HG03469 (cell line): ENCODE results near the gene CD200R1.
"Not testable (repeated sequence)": the region's sequence is repeated elsewhere in the genome, so short reads cannot be mapped to it uniquely, and the experiment has no call there.

Experiments
- ATAC-seq: cut with Tn5 transposase; IDR thresholded peaks from one replicate; pipeline ENCODE4 v1.9.1; 2021; ENCODE audit warnings: mild to moderate bottlenecking, moderate library complexity, moderate number of reproducible peaks; ENCODE audit not compliant: unreplicated experiment

The CD200R1 gene

DNA sequence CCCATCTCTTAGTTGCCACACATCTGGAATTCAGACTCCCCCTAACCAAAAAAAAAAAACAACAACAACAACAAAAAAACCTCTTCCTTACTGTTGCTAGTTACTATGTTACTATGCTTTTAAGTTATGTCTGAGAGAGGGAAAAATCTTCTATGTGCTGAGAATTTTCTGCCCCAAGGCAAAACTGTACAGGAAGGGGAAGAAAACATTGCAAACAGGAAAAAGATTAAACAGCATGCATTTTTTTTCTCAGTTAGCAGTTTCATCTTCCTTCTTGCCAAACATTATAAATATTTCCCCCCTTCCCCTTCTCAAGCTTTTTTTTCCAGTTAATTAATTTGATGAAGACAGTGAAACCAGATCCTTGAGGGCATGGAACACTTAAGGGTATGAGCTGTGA lies 1.1 kb upstream of the CD200R1 start:
- ATAC-seq, result no peak

DNA sequence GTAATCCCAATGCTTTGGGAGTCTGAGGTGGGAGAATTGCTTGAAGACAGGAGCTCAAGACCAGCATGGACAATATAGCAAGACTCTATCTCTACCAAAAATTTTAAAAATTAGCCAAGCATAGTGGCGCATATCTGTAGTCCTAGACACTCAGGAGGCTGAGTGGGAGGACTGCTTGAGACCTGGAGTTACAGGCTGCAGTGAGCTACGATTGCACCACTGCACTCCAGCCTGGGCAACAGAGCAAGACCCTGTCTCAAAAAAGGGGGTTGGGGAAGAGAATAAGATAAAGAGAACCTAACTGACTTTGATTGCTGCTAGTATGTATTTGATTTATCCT lies 755 bp downstream of the CD200R1 start:
- ATAC-seq, result peak; percentile 5

DNA sequence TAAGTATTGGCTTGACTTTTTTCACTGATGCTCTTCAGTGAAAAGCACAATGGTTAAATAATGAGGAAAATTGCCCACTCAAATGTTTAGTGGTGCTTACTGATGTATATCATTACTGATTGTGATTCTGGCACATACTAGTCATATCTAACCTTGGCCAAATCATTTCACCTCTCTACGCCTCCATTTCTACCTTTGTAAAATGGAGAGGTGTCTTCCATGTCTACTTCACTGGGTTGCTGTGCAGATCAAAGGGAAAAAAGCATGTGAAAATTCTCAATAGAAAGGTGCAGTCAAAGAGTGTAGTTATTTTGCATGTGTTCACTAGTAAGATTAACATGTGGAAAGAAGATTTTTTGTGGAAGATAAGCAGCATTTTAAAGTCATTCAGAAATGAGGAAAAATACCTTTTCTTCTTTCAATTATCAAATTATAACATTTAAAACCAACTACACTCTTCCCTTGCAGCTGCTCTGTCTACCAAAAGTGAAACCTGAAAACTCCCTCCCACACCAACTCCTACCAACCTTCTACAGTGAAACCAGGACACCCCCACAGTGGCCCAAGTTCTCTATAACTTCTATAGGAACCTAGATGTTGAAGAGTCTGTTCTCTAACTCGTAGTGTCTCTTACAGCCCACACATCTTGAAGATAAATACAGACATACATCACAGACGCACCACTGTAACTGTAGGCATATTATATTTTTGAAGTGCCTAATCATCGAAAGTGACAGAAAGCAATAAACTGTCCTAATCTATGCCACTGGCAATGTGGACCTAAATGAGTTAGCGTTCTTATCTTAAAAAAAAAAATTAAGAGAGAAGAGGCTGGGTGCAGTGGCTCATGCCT lies 1.4 kb downstream of the CD200R1 start:
- peak; percentile 70 for ATAC-seq

DNA sequence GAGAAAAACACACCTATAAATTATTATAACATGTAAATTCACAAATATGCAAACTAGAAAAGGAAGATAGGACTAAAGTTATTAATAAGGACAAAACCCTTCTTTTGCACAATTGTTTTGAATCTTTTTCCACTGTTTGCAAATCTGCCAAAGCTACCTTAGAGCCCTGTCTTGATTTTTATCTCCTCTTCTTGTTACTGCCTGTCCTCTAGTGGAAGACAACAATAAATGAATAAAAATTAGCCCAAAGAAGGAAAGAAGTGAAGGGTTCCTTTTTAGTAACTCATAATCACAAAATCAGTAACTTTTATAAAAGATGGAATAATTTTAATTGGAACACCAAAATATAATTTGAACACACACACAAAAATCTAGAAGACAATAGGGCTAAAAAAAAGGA lies 2.7 kb downstream of the CD200R1 start:
- ATAC-seq, result no peak

DNA sequence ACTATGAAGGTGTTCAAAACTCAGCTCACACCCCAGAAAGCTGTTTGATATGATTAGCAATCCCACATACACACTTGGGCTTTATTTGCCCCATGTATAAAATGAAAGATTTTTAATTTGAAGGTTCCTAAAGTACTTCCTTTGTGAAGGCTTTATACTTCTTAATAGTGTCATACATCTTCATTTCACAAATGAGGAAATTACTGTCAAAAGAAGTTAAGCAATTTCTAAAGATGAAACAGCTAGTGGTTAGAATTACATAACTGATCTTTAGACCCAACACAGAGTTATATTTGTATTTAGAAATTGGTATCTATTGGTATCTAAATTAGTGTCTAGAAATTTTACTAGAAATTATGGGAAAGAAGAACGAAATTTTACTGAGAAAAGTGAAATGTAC lies 7.1 kb downstream of the CD200R1 start:
- no peak for ATAC-seq

DNA sequence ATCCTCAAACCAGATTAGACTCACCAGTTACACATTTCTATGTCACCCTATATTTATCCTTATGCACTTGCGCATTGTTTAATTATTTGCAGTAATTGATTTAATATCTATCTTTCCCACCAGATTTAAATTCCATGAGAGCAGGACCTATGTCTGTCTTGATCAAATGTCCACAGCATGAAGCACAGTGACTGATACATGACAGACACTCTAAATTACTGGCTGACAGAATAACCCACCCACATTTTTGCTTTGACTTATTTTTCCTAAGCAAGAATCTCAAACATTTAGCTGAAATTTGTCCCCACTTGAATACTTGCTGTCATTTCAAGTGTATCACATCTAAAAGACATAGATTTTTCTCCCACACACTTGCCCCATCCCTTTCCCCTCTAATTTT lies 7.5 kb downstream of the CD200R1 start:
- ATAC-seq, result no peak

DNA sequence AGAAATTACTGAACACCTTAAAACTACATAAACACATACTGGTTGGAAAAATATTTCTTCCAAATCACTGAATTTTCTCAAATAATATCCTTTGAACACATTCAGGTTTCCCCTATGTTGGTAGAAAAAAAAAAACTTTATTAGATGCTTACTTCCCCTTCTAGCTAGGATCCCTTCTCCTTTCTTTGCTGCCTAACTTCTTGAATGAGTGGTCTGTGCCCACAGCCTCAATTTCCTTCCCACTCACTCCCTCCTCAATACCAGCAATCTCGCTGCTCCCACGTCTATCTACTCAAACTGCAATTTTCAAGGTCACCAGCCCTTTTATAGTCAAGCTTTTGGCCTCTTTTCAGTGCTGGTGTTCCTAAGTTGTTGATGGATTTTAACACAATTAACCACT lies 8.3 kb downstream of the CD200R1 start:
- no peak for ATAC-seq

DNA sequence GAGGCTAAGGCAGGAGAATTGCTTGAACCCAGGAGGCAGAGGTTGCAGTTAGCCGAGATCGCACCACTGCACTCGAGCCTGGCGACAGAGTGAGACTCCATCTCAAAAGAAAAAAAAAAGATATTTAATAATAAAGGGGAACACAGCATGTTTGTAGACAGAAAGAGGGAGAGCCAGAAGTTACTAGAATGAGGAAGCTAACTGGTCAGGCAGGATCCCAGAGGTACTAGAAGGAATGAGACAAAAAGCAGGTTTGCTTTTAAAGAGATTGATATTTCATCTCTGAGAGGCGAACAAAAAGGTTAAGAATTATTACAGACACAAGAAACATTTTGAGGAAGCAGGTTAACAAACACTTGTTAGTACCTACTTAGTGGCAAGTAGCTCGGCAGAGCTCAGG lies 9.2 kb downstream of the CD200R1 start:
- ATAC-seq, result no peak

DNA sequence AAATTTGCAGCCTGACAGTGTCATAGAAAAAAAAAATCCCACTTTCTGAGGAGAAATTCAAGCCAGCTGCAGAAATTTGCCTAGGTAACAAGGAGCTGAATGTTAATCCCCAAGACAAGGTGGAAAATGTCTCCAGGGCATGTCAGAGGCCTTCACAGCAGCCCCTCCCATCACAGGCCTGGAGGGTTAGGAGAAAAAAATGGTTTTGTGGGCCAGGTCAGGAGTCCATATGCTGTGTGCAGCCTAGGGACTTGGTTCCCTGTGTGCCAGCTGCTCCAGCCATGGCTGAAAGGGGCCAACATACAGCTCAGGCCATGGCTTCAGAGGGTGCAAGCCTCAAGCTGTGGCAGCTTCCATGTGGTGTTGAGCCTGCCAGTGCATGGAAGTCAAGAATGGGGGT lies 11.2 kb downstream of the CD200R1 start:
- no peak for ATAC-seq

DNA sequence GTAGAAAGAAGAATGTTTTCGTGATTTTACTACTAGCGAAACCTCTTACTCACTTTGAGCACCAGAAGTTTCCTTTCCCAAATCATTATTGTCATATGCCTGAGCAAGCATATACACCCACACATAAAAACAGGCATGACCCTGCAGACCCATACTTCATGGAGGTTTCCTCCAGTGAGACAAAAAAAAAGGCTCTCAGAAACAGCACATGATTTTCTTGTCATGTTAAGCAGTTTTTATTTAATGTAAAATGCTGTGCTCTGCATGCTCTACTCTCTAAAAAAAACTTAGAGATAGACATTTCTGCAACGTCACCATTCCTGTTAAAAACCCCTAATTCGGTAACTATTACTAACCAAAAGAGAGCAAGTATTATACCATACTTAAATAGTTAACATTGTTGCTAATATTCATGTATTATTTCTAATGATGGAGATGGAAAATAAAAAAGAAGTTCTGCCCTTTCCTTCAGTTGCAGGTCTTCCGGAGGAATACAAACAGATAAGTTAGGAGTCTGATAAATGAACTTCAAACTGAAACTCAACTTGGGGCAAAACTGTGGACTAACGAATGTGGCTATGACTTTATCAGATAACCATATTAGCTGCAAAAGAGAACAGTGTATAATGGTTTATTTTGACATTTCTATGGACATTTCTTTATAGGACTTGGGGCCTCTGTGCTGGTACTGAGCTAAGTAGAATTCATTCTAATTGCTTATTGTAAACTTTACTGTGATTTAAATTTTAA lies 15.9 kb downstream of the CD200R1 start:
- peak; percentile 73 for ATAC-seq

DNA sequence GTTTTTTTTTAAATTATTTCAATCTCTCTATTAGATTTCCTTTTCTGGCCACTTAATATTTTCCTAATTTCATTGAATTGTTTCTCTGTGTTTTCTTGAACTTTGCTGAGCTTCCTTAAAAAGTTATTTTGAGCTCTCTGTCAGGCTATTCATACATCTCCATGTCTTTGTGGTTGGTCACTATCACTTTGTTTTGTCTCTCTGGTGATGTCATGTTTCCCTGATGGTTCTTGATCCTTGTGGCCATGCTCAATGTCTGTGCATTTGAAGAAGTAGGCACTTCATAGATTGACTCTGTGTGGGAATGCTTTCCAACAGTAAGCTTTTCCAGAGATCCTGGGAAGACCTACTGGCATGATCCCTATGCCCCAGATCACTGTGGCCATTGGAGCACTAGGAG lies 18.6 kb downstream of the CD200R1 start:
- no peak for ATAC-seq

DNA sequence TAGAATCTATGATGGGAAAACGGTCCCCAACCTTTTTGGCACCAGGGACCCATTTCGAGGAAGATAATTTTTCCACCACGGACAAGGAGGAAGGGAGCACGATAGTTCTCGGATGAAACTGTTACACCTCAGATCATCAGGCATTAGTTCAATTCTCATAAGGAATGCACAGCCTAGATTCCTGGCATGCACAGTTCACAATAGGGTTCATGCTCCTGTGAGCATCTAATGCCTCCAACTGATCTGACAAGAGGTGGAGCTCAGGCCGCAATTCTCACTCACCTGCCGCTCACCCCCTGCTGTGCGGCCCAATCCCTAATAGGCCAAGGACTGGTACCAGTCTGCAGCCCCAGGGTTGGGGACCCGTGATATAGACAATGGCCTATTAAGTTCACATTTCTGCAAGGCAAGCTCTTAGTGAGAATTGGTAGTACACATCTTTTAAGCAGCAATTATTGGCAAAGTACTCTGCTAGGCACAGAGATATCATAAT lies 26.5 kb downstream of the CD200R1 start:
- no peak for ATAC-seq

DNA sequence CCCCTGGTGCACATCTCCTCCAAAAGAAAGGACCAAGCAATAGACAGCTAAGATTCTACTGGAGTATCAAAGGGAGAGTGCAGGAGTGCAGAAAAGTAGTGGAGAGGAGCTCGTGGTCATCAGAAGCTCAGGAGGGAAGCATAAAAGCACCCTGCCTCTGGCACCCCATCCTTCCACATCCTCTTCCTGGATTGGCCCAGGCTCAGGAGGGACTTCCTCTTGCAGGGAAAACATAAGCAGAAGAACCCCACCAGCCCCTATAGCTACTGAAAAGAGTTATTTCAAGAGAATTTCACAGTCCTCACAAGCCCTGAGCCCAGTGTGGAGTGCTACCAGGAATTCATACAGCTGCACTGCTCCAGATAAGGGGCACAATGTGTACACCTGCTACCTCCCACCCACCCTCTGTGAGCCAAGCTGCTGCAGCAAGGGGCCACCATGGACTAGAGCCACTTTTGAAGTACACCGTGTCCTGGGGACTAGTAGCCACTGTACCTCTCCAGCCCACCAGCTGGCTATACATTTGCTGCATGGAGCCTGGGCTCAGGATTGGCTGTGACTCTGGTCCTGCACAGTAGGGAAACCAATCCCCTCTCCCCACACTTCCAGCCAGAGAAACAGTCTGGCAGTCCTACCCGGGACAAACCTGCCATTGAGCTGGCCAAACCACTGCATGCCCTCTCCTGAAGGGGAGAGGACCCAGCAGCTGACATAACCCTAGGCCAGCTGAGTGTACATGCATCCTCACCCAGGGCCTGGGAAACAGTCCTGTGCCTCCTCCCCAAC lies 43.0 kb downstream of the CD200R1 start:
- ATAC-seq, result no peak

DNA sequence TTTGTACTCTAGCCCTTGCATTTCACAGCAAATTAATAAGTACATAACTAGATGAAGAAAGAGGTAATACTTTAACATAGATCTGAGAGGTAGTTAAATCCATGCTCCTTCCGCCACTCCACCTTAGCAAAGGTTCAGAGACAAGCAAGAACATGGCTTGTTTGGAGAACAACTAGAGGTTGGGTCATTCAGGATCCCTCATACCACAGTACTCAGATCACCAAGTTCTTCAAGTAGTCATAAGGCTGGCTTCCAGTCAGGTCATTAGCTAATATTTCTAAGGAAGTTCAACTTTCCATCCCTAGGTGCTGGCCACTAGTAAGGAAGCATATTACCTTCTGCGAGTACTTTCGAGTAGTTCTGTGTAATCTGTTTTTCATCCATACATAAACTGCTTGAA lies 44.1 kb downstream of the CD200R1 start:
- no peak for ATAC-seq

DNA sequence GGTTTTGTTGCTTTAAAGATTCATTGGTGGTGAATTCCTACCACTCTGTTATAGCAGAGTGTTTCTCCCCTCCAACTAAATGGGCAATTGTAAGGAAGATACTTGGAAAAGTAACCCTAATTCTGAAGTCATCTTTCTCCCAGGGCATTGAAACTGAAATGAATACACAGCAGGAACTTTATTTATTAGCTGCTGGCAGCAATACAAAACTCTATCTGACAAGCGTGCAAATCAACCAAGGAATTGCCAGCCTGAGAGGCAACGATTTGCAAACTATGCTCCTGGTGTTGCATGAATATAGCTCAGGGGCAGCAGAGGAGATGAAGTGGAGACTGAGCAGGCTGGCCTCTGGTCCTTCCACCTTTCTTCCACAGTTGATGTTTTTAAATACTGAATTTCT lies 48.9 kb downstream of the CD200R1 start:
- ATAC-seq, result no peak

DNA sequence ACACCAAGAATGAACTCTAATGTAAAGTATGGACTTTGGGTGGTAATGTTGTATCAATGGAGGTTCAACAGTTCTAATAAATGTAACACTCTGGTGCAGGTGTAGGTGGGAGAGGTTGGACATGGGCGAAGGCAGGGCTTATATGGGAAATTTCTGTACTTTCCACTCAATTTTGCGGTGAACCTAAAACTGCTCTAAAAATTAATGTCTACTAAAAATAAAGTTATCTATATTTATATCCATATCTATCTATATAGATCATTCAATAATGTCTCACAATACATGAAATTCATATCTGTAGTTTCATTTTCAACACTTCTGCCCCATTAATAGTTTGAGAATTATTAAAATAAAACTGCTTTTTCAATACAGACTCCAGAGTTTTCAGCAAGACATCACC lies 49.3 kb downstream of the CD200R1 start:
- ATAC-seq, result no peak

DNA sequence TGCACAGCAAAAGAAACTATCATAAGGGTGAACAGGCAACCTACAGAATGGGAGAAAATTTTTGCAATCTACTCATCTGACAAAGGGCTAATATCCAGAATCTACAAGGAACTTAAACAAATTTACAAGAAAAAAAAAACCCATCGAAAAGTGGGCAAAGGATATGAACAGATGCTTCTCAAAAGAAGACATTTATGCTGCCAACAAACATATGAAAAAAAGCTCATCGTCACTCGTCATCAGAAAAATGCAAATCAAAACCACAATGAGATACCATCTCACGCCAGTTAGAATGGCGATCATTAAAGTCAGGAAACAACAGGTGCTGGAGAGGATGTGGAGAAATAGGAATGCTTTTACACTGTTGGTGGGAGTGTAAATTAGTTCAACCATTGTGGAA lies 55.4 kb downstream of the CD200R1 start:
- ATAC-seq, result not testable (repeated sequence)

DNA sequence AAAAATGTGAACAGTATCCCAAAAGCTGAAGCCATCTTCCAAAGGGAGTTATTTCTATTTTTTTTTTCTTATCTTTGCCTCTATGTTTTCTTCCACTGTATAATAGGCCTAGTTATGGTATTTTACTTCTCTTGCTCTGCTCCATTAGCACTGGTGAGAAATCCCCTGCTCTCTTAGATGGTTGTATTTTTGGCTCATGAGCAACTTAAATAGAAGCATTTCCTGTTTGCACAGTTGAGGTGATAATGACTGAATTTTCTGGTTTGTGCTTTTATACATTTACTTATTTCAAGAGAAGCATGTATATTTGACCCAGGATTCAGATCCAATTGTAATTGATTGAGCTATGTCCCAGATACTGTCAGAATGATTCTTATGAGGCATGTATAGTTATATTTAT lies 66.7 kb downstream of the CD200R1 start:
- ATAC-seq, result peak; percentile 99

DNA sequence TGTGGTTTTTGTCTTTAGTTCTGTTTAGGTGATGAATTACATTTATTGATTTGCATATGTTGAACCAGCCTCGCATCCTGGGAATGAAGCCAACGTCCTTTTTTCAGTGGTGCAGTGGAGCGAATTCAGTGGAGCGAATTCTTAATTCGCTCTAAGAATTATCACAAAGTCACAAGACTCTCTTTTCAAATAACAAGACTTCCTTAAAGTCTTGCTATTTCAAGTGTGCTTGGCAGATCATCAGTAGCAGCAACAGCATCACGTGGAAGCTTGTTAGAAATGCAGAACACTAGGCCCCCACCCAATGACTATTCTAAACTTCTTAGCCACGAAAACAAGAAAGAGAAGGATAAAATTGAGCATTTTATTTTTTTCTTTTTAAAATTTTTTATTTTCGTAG lies 70.1 kb downstream of the CD200R1 start:
- no peak for ATAC-seq

DNA sequence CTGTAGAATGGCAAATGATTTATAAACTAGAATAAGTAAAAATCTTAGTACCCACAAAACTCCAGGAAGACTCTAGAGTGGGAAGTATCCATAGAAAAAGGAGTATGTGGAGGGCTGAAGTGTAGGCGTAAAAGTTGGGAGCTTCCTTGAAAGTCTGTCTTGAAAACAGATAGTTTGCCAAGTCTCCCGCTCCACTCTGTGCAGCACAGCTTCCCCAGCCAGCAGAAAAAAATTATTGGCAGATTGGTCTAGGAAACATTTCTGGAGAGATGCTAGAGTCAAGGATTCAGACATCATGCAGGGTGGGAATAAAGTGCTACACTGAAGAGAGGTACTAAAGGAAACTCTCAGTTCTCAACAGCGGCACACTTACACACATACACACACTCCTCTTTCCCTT lies 74.8 kb downstream of the CD200R1 start:
- ATAC-seq, result no peak

DNA sequence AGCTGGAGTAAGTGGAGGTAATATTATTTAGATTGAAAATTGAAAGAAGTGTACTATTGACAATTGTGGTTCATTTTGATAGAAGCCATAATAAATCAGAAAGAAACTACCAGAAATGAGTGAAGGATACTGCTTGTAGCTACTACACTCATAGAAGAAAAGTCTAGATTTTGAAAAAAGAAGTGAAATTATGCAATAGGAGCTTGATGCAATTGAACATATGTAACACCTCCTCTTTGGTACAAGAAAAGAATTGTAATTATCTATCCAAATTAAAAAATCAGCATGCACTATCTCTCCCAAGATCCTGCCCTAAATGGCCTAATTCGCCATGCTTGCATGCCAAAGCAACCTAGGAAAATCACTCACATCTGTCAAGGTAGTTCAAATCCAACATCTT lies 77.1 kb downstream of the CD200R1 start:
- ATAC-seq, result no peak

DNA sequence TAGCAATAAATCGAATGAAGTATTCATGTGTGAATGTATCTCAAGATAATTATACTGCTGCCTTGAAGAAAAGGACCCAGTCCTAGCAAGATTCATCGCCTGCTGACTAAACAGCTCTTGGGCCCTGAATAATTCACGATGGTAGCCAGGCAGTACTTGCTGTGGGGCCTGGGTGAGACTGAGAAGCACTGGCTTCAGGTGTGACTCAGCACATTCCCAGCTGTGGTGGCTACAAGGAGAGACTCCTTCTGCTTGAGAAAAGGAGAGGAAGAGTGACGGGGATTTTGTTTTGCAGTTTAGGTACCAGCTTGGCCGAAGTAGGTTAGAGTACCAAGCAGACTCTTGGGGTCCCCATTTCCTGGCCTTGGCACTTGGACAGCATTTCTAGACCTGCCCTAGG lies 80.6 kb downstream of the CD200R1 start:
- ATAC-seq, result no peak
